CD4-positive, alpha-beta memory T cell (primary cell): ENCODE measurements around the gene CCDC57. TPM values are rescaled to one million over a fixed set of nuclear protein-coding genes. Genes with fewer than 3 reads are reported as not detected.

Experiments
- CTCF ChIA-PET: fragments of 350-600 bp; sonication (Branson Sonifier 250); formaldehyde crosslinking; loops from one replicate; lab custom pipeline; 2021; ENCODE audit warnings: inconsistent platforms; ENCODE audit not compliant: partially characterized antibody; lab: Charles Lee
- POLR2A ChIA-PET: fragments of 350-600 bp; sonication (Branson Sonifier 250); formaldehyde crosslinking; loops from one replicate; lab custom pipeline; 2021; ENCODE audit not compliant: partially characterized antibody; lab: Charles Lee
- DNase-seq, 5 donors: peaks; one replicate each; pipeline versions ENCODE4 v3.0.0 to v3.0.0-alpha.2; 2020 to 2022; ENCODE audit warnings: mixed read lengths in 1 of 5
- H3K27ac ChIP-seq: one replicate; pipeline ENCODE4 v1.7.0; 2013; ENCODE audit warnings: low read depth, low read length
- H3K27me3 ChIP-seq: 2 replicates; pipeline ENCODE4 v1.7.0; 2013; ENCODE audit warnings: mild to moderate bottlenecking, low read length, moderate library complexity; ENCODE audit not compliant: insufficient read depth
- H3K36me3 ChIP-seq: 2 replicates; pipeline ENCODE4 v1.7.0; 2013; ENCODE audit warnings: mild to moderate bottlenecking, low read length, moderate library complexity; ENCODE audit not compliant: insufficient read depth
- H3K4me1 ChIP-seq: 2 replicates; pipeline ENCODE4 v1.7.0; 2013; ENCODE audit warnings: mild to moderate bottlenecking, low read length, moderate library complexity; ENCODE audit not compliant: insufficient read depth
- H3K4me3 ChIP-seq, 2 donors: one replicate each; pipeline ENCODE4 v1.7.0; 2013; ENCODE audit warnings: low read length in 2 of 2, mild to moderate bottlenecking in 1 of 2
- H3K9me3 ChIP-seq, 2 donors: one replicate each; pipeline ENCODE4 v1.7.0; 2013; ENCODE audit warnings: low read length in 2 of 2, control low read depth in 1 of 2; ENCODE audit not compliant: control insufficient read depth in 1 of 2
- H3K27ac Mint-ChIP-seq, 7 donors: one replicate each; pipeline ENCODE4 v1.8.0; 2020 to 2021; ENCODE audit warnings: mixed read lengths in 7 of 7, mild to moderate bottlenecking in 6 of 7, inconsistent platforms in 3 of 7, moderate library complexity in 3 of 7
- H3K27me3 Mint-ChIP-seq, 2 donors: one replicate each; pipeline ENCODE4 v1.8.0; 2020 to 2021; ENCODE audit warnings: mixed read lengths in 2 of 2
- H3K36me3 Mint-ChIP-seq, 2 donors: one replicate each; pipeline ENCODE4 v1.8.0; 2020 to 2021; ENCODE audit warnings: mixed read lengths in 2 of 2, inconsistent platforms in 1 of 2, mild to moderate bottlenecking in 1 of 2
- H3K4me1 Mint-ChIP-seq, 4 donors: one replicate each; pipeline ENCODE4 v1.8.0; 2020 to 2021; ENCODE audit warnings: mixed read lengths in 4 of 4, mild to moderate bottlenecking in 1 of 4
- H3K4me3 Mint-ChIP-seq, 8 donors: one replicate each; pipeline ENCODE4 v1.8.0; 2020 to 2021; ENCODE audit warnings: mixed read lengths in 8 of 8, mild to moderate bottlenecking in 7 of 8, moderate library complexity in 6 of 8, inconsistent platforms in 3 of 8
- H3K9me3 Mint-ChIP-seq, 8 donors: one replicate each; pipeline ENCODE4 v1.8.0; 2020 to 2021; ENCODE audit warnings: mixed read lengths in 8 of 8, mild to moderate bottlenecking in 5 of 8, inconsistent platforms in 3 of 8, moderate library complexity in 1 of 8
- intact Hi-C: fragments of 100-400 bp; cut with micrococcal nuclease; formaldehyde crosslinking; loops from one replicate; pipeline ENCODE4 v1.15.1; 2023
- polyA plus RNA-seq, 2 donors: library from polyadenylated mRNA; unstranded; fragments of 300-500 nt; fragmentation: Illumina TruSeq; gene quantifications; one replicate each; pipeline ENCODE4 v1.2.3, GENCODE V29; 2021
- total RNA-seq, 2 experiments: library from RNA; stranded (reverse); gene quantifications; one replicate each; pipeline ENCODE4 v1.2.3, GENCODE V29; 2021

Gene CCDC57
- total and polyA plus RNA-seq, 4 experiments from 2014 or later, result 41.6 to 88.7 (median 62.0) TPM

GRCh38 chr17:82062076-82062983 is 150.3 kb downstream of the CCDC57 start:
- Histone ChIP-seq H3K4me1 (peaks cover 28% of the 10 kb centered on the region), H3K9me3 (no peaks in the 10 kb centered on the region), H3K27me3 (no peaks in the 10 kb centered on the region), H3K27ac (no peak overlapping the region), H3K4me3 (no peak overlapping the region), H3K36me3 (peaks cover 14% of the 10 kb centered on the region)
- Mint-ChIP-seq H3K4me1 (peaks cover 0 to 22% (median 12%) of the 10 kb centered on the region in 4 donors), H3K4me3 (no peak overlapping the region), H3K27ac (peak overlapping the region in 4 of 7 donors; percentile 4 to 54 (median 32)), H3K9me3 (peaks cover 0 to 2% (median 0%) of the 10 kb centered on the region in 8 donors), H3K27me3 (no peaks in the 10 kb centered on the region), H3K36me3 (peaks cover 0 to 19% of the 10 kb centered on the region in 2 donors)
- intact Hi-C loops, result no loop called here
- POLR2A ChIA-PET, result no interaction called here
- no peak for DNase-seq
- CTCF ChIA-PET, result no interaction called here

DNA sequence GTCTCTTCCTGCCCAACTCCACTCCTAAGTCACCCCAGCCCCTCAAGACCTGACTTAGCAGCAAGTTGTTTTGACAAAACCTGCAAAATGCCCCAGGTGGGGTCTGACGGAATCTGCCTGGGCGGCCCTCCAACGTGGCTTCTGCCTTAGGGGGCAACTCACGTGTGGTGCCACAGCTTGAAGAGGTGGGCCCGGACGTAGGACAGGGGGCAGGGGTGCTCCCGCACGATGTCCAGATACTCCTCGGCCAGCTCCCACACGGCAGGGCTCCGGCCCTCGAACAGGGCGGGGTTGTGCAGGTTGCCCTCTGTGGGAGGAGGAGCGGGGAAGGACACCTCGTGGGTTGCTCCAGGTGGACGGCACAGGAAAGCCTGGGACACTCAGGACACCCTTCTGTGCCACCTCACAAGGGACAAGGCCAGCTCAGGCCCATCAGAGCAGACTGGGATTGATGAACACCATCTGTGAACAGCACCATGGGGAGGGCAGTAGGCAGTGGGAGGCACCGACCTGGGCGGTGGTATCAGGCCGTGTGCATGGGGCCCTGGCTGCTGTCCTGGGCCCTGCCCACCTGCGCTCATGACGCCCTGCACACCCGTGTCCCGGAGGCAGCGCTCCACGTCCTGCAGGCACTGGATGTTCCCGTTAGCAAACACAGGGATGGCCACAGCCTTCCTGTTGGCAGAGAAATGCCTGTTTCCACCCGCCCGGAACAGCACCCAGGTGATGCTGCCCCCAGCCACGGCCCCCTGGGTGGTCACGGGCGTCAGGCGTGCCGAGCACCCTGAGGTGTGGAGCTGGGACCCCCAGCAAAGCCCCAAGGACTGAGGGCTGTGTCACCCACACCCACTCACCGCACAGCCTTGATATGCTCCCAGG is 151.4 kb downstream of the CCDC57 start:
- CTCF ChIA-PET, result no interaction called here
- Histone ChIP-seq H3K27ac (no peak overlapping the region), H3K9me3 (no peaks in the 10 kb centered on the region), H3K27me3 (no peaks in the 10 kb centered on the region), H3K4me1 (peaks cover 22% of the 10 kb centered on the region), H3K36me3 (peaks cover 17% of the 10 kb centered on the region), H3K4me3 (no peak overlapping the region)
- no peak overlapping the region for H3K4me3 Mint-ChIP-seq
- peaks cover 0 to 14% (median 8%) of the 10 kb centered on the region in 4 donors for H3K4me1 Mint-ChIP-seq
- H3K9me3 Mint-ChIP-seq, result peaks cover 0 to 2% (median 0%) of the 10 kb centered on the region in 8 donors
- H3K27me3 Mint-ChIP-seq, result no peaks in the 10 kb centered on the region
- no peak for DNase-seq
- intact Hi-C loops, result no loop called here
- H3K27ac Mint-ChIP-seq, result no peak overlapping the region
- peaks cover 0 to 24% of the 10 kb centered on the region in 2 donors for H3K36me3 Mint-ChIP-seq
- POLR2A ChIA-PET, result interaction anchor here (1.4 to 1.8 kb wide), 2 partner anchors 24 to 25 kb away, joined by 3 to 5 read pairs; partner anchors contain the start of gene DCXR

DNA sequence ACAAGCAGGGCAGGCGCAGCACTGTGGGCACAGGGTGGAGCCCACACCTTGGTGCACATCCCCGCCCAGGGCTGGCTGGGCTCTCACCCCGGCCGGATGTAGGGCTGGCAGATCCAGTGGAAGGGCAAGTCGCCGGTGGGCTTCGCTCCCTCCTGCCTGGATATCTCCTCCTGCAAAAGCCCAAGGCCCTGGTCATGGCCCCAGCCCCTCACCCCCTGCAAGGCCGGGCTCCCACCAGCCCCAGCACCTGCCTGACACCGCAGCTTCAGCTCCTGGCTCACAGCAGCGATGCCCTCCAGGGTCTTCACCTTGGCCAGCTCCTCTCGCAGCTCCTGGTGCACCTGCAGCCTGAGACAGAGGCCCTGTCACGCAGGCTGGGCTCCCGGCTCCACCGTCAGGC is 152.0 kb downstream of the CCDC57 start:
- H3K9me3 ChIP-seq, result no peaks in the 10 kb centered on the region
- H3K36me3 Mint-ChIP-seq, result peaks cover 0 to 31% of the 10 kb centered on the region in 2 donors
- no peak overlapping the region for H3K4me3 Mint-ChIP-seq
- POLR2A ChIA-PET, result interaction anchor here (1.4 to 1.8 kb wide), 2 partner anchors 23 to 24 kb away, joined by 3 to 5 read pairs; partner anchors contain the start of gene DCXR
- H3K27me3 ChIP-seq, result no peaks in the 10 kb centered on the region
- no peak overlapping the region for H3K27ac Mint-ChIP-seq
- H3K9me3 Mint-ChIP-seq, result peaks cover 0 to 2% (median 0%) of the 10 kb centered on the region in 8 donors
- CTCF ChIA-PET, result interaction anchor here (1.4 to 1.5 kb wide), 2 partner anchors 23 to 30 kb away, joined by 3 to 5 read pairs; partner anchors contain the start of gene DCXR
- intact Hi-C loops, result no loop called here
- H3K4me1 ChIP-seq, result peaks cover 18% of the 10 kb centered on the region
- H3K36me3 ChIP-seq, result peaks cover 23% of the 10 kb centered on the region
- H3K4me1 Mint-ChIP-seq, result peaks cover 0 to 10% (median 5%) of the 10 kb centered on the region in 4 donors
- no peaks in the 10 kb centered on the region for H3K27me3 Mint-ChIP-seq
- no peak for DNase-seq
- no peak overlapping the region for H3K4me3 ChIP-seq
- no peak overlapping the region for H3K27ac ChIP-seq

- CTCF ChIA-PET, result interaction anchor here (1.4 to 1.5 kb wide), 2 partner anchors 22 to 29 kb away, joined by 3 to 5 read pairs; partner anchors contain the start of gene DCXR
- H3K9me3 ChIP-seq, result no peaks in the 10 kb centered on the region
- peaks cover 0 to 35% of the 10 kb centered on the region in 2 donors for H3K36me3 Mint-ChIP-seq
- H3K27me3 ChIP-seq, result no peaks in the 10 kb centered on the region
- intact Hi-C loops, result no loop called here
- peaks cover 16% of the 10 kb centered on the region for H3K4me1 ChIP-seq
- H3K27me3 Mint-ChIP-seq, result no peaks in the 10 kb centered on the region
- peaks cover 0 to 2% (median 0%) of the 10 kb centered on the region in 8 donors for H3K9me3 Mint-ChIP-seq
- no peak overlapping the region for H3K27ac ChIP-seq
- H3K36me3 ChIP-seq, result peaks cover 27% of the 10 kb centered on the region
- peak overlapping the region in 1 of 8 donors; percentile 64 for H3K4me3 Mint-ChIP-seq
- peak in 1 of 5 donors; percentile 21 for DNase-seq
- peaks cover 0 to 10% (median 5%) of the 10 kb centered on the region in 4 donors for H3K4me1 Mint-ChIP-seq
- POLR2A ChIA-PET, result interaction anchor here (1.4 to 1.8 kb wide), 2 partner anchors 23 to 24 kb away, joined by 3 to 5 read pairs; partner anchors contain the start of gene DCXR
- no peak overlapping the region for H3K27ac Mint-ChIP-seq
- H3K4me3 ChIP-seq, result no peak overlapping the region
Measured at GRCh38 chr17:82060001-82060380, 152.7 kb downstream of the CCDC57 start.

DNA sequence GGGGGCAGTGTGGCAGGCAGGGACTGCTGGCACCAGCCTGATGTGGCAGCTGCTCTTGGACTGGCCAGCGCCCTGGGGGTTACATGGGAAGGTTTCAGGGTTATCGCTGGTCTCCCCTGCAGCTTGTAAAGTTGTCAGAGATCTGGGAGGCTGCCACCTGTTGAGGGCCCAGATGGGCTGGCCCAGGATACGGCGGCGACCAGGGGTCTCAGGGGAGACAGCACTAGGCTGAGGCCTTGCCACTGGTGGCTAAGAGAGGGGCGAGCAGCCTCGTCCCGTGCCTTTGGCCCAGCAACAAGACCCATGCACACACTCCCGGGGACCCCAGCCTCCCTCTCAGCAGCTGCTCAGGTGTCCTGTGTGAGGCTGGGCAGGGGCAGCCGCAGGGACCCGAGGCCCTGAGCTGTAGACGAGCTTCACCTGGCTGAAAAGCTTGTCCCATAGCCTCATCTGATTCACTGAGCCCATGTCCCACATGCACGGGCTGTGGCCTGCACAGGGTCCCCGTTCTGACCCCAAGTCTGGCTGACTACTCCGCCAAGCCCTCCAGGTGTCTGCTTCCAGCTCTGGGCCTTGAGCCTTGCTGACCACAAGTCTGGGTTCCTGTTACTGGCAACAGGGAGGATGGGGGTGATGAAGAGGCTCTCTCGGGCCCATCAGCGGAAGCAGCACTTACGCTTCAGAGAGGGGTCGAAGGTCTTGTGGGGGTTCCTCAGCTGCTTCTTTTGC is 153.2 kb downstream of the CCDC57 start:
- H3K27me3 ChIP-seq, result no peaks in the 10 kb centered on the region
- intact Hi-C loops, result no loop called here
- H3K27me3 Mint-ChIP-seq, result no peaks in the 10 kb centered on the region
- no peak overlapping the region for H3K27ac ChIP-seq
- H3K4me3 Mint-ChIP-seq, result no peak overlapping the region
- no peaks in the 10 kb centered on the region for H3K9me3 ChIP-seq
- peaks cover 10% of the 10 kb centered on the region for H3K4me1 ChIP-seq
- H3K4me1 Mint-ChIP-seq, result peaks cover 0 to 7% (median 2%) of the 10 kb centered on the region in 4 donors
- H3K9me3 Mint-ChIP-seq, result peaks cover 0 to 2% (median 0%) of the 10 kb centered on the region in 8 donors
- peaks cover 0 to 36% of the 10 kb centered on the region in 2 donors for H3K36me3 Mint-ChIP-seq
- H3K36me3 ChIP-seq, result peaks cover 33% of the 10 kb centered on the region
- H3K27ac Mint-ChIP-seq, result no peak overlapping the region
- no peak for DNase-seq
- ChIA-PET POLR2A (interaction anchor here (1.8 kb wide), 1 partner anchor 23 kb away, joined by 5 read pairs; no protein-coding TSS in a partner anchor), CTCF (interaction anchor here (1.4 to 1.5 kb wide), 2 partner anchors 22 to 29 kb away, joined by 3 to 5 read pairs; partner anchors contain the start of gene DCXR)
- no peak overlapping the region for H3K4me3 ChIP-seq

GRCh38 chr17:82058855-82059249 is 153.8 kb downstream of the CCDC57 start:
- CTCF ChIA-PET, result no interaction called here
- Mint-ChIP-seq H3K27me3 (no peaks in the 10 kb centered on the region), H3K4me3 (no peak overlapping the region), H3K9me3 (peaks cover 0 to 2% (median 0%) of the 10 kb centered on the region in 8 donors), H3K36me3 (peaks cover 0 to 34% of the 10 kb centered on the region in 2 donors), H3K4me1 (peaks cover 0 to 1% (median 0%) of the 10 kb centered on the region in 4 donors), H3K27ac (no peak overlapping the region)
- Histone ChIP-seq H3K27me3 (no peaks in the 10 kb centered on the region), H3K27ac (no peak overlapping the region), H3K36me3 (peaks cover 39% of the 10 kb centered on the region), H3K9me3 (no peaks in the 10 kb centered on the region), H3K4me1 (peaks cover 8% of the 10 kb centered on the region), H3K4me3 (no peak overlapping the region)
- no peak for DNase-seq
- intact Hi-C loops, result no loop called here
- POLR2A ChIA-PET, result no interaction called here
